ENCODE results near the gene STX5. TPM values are rescaled to one million over a fixed set of nuclear protein-coding genes. Genes with fewer than 3 reads are reported as not detected.
"Not testable (repeated sequence)": the region's sequence is repeated elsewhere in the genome, so short reads cannot be mapped to it uniquely, and the experiment has no call there.

The STX5 gene
- total RNA-seq, 1 experiment from 2014 or later, result 40.7 TPM

DNA sequence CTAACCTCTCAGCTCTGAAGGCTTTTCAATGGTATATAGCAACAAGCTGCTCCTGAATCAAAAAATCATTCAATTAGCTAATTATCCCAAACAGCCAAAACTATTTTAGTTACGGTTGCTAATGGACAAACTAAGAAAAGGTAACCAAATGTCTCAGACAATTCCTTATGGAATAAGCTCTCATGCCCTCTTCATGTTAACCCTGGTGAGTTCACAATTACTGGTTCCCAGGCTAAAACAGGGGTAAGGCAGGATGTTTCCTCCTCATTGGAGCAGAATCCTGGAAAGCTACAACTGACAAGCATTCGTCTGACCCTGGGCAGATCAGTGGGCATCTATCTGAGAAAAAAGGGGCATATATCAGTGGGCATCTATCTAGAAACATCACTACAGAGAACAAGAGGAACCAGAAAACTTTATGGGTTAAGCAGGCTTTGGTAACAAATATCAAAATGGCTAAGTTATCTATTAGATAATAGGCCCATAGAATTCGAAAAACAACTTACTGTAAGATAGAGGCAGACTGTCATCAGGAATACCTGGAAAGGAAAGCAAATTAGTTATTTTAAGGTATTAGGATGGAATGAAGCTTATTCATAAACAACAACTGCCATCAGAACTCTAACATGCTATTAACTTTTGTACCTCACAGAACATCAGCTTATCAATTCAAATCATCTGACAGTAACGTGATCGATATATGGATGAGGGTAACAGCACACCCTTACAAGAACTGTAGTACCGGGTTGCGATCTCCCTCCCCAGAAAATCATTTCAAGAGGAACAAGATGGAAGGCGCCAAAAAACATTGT lies 22.4 kb upstream of the STX5 start:
- no peak for DNase-seq (ENCODE audit: low read depth)

GRCh38 chr11:62853279-62853965 lies 21.6 kb upstream of the STX5 start:
- no peak for DNase-seq (ENCODE audit: low read depth)

GRCh38 chr11:62852523-62853188 lies 20.8 kb upstream of the STX5 start:
- no peak for DNase-seq (ENCODE audit: low read depth)

GRCh38 chr11:62851807-62852522 lies 20.1 kb upstream of the STX5 start:
- DNase-seq (ENCODE audit: low read depth), result no peak

DNA sequence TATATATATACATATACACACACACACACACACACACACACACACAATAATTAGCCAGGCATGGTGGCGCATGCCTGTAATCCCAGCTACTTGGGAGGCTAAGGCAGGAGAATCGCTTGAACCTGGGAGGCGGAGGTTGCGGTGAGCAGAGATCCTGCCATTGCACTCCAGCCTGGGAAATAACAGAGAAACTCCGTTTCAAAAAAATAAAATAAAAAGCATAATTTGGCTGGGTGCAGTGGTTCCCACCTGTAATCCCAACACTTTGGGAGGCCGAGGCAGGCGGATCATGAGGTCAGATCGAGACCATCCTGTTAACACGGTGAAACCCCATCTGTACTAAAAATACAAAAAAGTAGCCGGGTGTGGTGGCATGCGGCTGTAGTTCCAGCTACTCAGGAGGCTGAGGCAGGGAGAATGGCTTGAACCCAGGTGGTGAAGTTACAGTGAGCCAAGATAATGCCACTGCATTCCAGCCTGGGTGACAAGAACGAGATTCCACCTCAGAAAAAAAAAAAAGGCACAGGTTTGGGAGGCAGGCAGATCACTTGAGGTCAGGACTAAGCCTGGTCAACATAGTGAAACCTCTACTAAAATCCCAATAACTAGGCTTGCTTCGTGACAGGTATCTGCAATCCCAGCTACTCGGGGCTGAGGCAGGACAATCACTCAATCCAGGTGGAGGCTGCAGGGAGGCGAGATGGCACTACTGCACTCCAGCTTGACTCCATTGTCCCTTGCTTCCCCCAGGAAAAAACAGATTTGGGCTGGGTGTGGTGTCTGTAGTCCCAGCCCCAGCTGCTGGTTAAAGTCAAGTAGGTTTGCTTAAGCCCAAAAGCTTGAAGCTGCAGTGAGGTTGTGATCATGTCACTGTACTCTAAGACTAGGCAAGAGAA lies 19.3 kb upstream of the STX5 start:
- DNase-seq (ENCODE audit: low read depth), result no peak

DNA sequence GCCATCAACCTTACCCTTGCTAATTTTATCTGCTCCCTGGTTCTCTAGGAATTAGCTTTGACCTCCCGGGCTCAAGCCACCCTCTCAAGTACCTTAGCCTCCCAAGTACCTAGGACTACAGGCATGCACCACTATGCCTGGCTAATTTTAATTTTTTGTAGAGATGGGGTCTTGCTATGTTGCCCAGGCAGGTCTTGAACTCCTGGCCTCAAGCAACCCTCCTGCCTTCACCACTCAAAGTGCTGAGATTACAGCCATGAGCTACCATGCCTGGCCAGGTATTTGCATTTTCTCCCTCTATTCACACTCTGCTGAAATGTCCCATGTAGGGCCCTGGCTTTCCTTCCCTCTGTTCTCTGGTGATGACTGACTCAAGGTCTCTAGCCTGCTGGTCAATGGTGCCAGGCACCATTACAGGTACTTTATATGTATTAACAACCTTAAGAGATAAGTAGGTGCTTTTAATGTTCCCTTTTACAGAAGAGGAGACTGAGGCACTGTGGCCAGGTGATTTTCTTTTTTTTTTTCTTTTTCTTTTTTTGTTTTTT lies 16.0 kb upstream of the STX5 start:
- DNase-seq (ENCODE audit: low read depth), result no peak

DNA sequence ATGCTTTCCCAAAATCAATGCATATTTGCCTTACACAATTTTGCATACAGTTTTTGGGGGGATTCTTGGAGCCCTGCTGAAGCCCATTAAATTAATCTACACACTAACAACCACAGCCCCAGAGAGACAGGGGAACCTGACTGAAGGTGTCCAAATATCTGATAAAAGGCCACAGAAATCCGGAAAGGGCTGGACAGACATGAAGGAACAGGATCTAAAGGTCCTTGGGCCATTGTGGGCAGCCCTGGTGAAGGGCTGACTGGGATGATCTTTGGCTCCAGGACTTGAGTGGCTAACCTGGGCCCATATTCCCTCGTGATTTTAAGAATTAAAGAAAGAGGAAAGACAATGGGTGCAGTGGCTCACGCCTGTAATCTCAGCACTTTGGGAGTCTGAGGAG lies 14.3 kb upstream of the STX5 start:
- no peak for DNase-seq (ENCODE audit: low read depth)

- DNase-seq (ENCODE audit: low read depth), result no peak
Observed at GRCh38 chr11:62844154-62844553, 12.3 kb upstream of the STX5 start.

DNA sequence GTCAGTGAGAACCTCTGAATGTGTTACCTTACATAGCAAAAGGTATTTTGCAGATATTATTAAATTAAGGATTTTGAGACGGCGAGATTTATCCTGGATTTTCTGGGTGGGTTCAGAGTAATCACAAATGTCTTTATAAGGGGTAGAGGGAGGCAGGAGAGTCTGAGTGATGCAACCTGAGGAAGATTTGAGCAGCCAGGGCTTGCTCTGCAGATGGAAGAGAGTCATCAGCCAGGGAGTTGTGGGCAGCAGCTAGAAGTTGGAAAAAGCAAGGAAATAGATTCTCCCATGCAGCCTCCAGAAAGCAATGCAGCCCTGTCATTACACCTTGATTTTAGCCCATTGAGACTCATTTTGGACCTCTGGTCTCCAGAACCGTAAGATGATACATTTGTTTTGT lies 11.6 kb upstream of the STX5 start:
- DNase-seq (ENCODE audit: low read depth), result no peak

DNA sequence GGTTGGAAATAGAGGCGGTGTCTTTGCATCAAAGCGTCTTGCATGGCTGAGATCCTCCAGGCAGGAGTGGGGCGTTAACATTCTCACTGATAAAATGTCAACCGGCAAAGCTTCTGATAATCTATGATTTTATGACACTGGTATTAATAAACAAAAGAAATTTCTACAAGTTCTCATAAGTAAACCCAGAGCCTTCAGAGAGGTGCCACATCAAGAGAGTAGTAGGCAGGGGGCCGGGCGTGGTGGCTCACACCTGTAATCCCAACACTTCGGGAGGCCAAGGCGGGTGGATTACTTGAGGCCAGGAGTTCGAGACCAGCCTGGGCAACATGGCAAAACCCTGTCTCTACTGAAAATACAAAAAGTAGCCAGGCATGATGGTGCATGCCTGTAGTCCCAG lies 11.0 kb upstream of the STX5 start:
- not testable (repeated sequence) for DNase-seq (ENCODE audit: low read depth)

DNA sequence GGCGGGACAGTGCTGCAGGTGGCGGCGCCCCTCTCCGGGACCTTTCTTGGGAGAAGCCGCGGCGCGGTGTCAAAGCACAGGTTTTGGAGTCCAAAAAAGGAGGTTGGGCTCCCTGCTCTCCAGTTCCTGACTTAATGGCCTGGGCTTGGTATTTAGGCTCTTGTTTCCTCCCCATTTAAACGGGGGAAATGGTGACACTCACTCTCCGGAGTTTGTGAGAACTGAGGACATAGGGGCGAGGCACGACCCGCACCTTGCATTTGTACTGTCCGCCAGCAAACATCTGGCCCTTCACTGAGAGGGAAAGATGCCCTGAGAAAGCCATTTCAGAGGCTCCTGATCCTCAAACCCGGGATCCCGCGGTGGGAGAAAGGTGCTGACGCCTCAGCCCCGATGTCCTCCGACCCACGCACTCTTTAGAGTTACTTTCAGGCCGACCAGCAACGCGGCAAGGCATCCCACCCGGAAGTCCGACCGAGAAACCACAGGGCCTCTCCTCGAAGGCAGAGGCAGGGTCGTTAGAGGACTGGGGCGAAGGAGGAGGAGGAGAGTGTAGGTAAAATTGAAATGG lies 10.4 kb upstream of the STX5 start:
- no peak for DNase-seq (ENCODE audit: low read depth)

GRCh38 chr11:62841361-62842170 lies 9.7 kb upstream of the STX5 start:
- peak; percentile 100 for DNase-seq (ENCODE audit: low read depth)

DNA sequence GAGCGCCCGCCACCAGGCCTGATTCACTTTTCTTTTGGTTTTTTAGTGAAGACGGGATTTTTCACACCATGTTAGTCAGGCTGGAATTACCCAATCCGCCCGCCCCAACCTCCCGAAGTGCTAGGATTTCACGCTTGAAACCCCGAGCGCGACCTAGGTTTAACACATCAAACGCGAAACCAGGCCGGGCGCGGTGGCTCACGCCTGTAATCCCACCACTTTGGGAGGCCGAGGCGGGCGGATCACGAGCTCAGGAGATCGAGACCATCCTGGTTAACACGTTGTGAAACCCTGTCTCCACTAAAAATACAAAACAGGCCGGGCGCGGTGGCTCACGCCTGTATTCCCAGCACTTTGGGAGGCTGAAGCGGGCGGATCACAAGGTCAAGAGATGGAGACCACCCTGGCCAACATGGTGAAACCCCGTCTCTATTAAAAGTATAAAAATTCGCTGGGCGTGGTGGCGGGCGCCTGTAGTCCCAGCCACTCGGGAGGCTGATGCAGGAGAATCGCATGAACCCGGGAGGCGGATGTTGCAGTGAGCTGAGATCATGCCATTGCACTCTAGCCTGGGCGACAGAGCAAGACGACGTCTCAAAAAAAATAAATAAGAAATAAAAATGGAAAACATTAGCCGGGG lies 9.0 kb upstream of the STX5 start:
- DNase-seq (ENCODE audit: low read depth), result peak; percentile 91

- DNase-seq (ENCODE audit: low read depth), result peak; percentile 92
Observed at GRCh38 chr11:62839050-62839945, 7.4 kb upstream of the STX5 start, which contains the start of gene WDR74. Gene WDR74, minus strand, starts transcription at chr11:62839590. Its CDS starts 20 bp downstream, at chr11:62839570.

DNA sequence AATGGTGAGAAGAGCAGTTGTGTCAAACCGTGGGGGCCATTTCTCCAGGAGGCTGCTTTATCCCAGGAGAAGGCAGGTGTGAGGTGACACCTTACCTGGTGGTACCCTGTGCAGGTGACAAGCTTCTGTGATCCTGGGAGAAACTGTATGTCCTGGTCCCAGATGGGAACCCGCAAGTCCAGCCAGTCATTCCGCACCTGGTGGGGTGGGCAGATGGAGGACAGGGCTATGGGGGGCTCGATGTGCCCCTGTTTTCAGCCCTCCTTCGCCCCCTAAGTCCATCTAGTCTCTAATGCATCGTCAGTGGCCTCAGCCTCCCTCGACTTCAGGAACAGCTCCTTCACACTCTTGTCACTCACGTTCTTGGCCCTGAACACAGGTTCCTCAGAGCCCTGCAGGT lies 3.5 kb upstream of the STX5 start:
- no peak for DNase-seq (ENCODE audit: low read depth)

DNA sequence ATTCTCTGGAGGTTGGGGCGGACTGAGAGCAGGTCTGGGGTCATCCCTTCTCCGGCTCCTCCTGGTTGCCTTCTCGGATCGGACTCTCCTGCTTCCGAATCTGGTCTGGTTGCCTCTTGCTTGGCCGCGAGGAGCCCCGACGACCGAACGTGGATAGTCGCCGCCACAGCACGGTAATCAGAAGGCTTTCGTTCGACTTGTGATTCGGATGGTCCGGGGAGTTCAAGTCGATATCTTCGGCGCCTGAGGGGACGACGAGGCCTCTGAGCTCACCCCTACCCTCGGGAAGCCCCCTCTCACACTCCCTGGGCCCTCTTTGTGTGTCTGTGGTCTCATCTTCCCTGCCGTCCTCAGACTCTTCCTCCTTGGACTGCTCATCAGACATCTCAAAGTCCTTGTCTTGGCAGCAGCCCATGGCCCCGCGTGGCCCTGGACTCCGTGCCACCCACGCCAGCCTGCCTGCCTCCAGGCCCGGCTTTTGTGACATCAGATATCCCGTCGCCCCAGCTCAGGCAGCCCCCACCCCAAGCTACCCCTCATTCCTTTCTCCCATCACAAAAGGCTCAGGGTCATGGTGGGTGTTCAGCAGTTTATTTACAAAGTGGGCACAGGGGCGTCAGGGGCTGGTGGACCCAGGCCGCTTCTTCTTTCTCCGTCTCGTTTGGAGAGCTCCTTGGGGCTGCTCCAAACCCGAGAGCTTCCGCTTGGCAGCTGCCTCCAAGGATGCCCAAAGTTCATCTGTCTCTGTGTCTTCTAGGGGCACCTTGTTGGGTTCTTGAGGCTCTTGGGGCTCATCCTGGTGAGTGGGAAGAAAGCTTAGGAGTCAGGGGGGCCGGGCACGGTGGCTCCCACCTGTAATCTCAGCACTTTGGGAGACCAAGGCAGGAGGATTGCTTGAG lies 734 bp upstream of the STX5 start, which contains the start of gene TEX54:
Gene TEX54, minus strand, starts transcription at position 506 of the 899 bp plus-strand sequence.
- DNase-seq (ENCODE audit: low read depth), result no peak
